Neutrophil (primary cell): ENCODE data around the gene HLA-DRB5.

Experiments
- H3K27ac ChIP-seq: fragments of 200-600 bp; sonication (generic); 2 replicates; pipeline ENCODE4 v1.5.1; 2016; ENCODE audit warnings: mild to moderate bottlenecking, moderate library complexity
- H3K27me3 ChIP-seq: fragments of 200-600 bp; sonication (generic); 2 replicates; pipeline ENCODE4 v1.6.0; 2016; ENCODE audit warnings: mild to moderate bottlenecking
- H3K36me3 ChIP-seq: fragments of 200-600 bp; sonication (generic); 2 replicates; pipeline ENCODE4 v1.5.1; 2017
- H3K4me1 ChIP-seq, 2 experiments: fragments of 200-600 bp in 1 of 2; sonication (generic) in 1 of 2; 1 replicate in 1 of 2; 2 replicates in 1 of 2; pipeline versions ENCODE4 v1.5.1 to v1.6.1; 2013 to 2016; ENCODE audit warnings: low read depth in 1 of 2, low read length in 1 of 2, mild to moderate bottlenecking in 1 of 2, moderate library complexity in 1 of 2; ENCODE audit not compliant: control insufficient read depth in 1 of 2, insufficient read depth in 1 of 2
- H3K4me3 ChIP-seq, 2 experiments: fragments of 200-600 bp in 1 of 2; sonication (generic) in 1 of 2; 1 replicate in 1 of 2; 2 replicates in 1 of 2; pipeline ENCODE4 v1.5.1; 2013 to 2016; ENCODE audit warnings: low read depth in 1 of 2, low read length in 1 of 2, mild to moderate bottlenecking in 1 of 2, moderate library complexity in 1 of 2
- H3K9me3 ChIP-seq: fragments of 200-600 bp; sonication (generic); 2 replicates; pipeline ENCODE4 v1.5.1; 2016
- CTCF ChIP-seq: fragments of 200-600 bp; sonication (generic); IDR thresholded peaks from 2 replicates; pipeline ENCODE4 v1.5.1; 2016; ENCODE audit warnings: antibody characterized with exemption

The HLA-DRB5 gene

GRCh38 chr6:32492351-32492750 is 37.7 kb downstream of the HLA-DRB5 start:
- no peak overlapping the region for H3K4me3 ChIP-seq
- no peaks in the 10 kb centered on the region for H3K36me3 ChIP-seq
- no peaks in the 10 kb centered on the region for H3K4me1 ChIP-seq
- H3K9me3 ChIP-seq = no peaks in the 10 kb centered on the region
- H3K27me3 ChIP-seq = no peaks in the 10 kb centered on the region
- no peak overlapping the region for H3K27ac ChIP-seq
- no peak for TF ChIP-seq CTCF

DNA sequence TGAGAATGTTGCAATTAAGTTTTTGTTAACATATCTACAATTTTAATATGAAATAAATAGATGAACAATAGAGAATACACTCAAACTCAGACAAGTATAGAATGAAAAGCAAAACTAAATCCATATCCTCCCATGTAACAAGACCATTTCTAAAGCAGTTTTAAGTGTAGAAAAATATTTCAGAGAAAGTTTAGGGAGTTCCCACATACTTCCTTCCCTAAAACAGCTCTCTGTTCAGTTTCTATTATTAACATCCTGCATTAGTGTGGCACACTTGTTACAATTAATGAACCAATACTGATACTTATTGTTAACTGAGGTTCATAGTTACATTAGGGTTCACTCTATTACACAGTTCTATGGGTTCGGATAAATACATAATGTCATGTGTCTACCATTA is 38.4 kb downstream of the HLA-DRB5 start:
- no peaks in the 10 kb centered on the region for H3K27me3 ChIP-seq
- H3K4me3 ChIP-seq = no peak overlapping the region
- TF ChIP-seq CTCF = no peak
- no peaks in the 10 kb centered on the region for H3K36me3 ChIP-seq
- H3K9me3 ChIP-seq = no peaks in the 10 kb centered on the region
- no peaks in the 10 kb centered on the region for H3K4me1 ChIP-seq
- H3K27ac ChIP-seq = no peak overlapping the region

GRCh38 chr6:32488083-32488482 is 42.0 kb downstream of the HLA-DRB5 start:
- Histone ChIP-seq H3K27ac (no peak overlapping the region), H3K4me1 (no peaks in the 10 kb centered on the region), H3K27me3 (no peaks in the 10 kb centered on the region), H3K36me3 (no peaks in the 10 kb centered on the region), H3K9me3 (no peaks in the 10 kb centered on the region), H3K4me3 (no peak overlapping the region)
- TF ChIP-seq CTCF = no peak

DNA sequence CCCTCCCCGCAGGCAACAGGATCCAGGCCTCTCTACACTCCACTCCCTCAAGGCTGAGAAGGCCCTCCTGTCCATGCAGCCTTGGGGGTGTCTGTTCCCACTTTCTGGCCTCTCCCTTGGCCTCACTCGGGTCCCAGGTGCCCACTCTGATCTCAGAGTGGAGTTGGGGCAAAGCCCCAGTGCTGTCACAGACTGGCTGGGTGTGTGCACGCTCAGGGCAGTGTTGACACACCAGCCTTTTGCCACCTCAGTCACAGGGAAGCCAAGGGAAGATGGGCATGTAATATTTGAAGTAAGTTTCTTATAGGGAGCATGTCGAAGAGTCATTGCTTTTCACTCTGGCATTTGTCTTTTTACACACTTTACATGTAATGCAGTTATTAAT is 45.5 kb downstream of the HLA-DRB5 start:
- Histone ChIP-seq H3K36me3 (no peaks in the 10 kb centered on the region), H3K4me3 (no peak overlapping the region), H3K9me3 (no peaks in the 10 kb centered on the region), H3K4me1 (no peaks in the 10 kb centered on the region), H3K27me3 (no peaks in the 10 kb centered on the region), H3K27ac (no peak overlapping the region)
- TF ChIP-seq CTCF = no peak

DNA sequence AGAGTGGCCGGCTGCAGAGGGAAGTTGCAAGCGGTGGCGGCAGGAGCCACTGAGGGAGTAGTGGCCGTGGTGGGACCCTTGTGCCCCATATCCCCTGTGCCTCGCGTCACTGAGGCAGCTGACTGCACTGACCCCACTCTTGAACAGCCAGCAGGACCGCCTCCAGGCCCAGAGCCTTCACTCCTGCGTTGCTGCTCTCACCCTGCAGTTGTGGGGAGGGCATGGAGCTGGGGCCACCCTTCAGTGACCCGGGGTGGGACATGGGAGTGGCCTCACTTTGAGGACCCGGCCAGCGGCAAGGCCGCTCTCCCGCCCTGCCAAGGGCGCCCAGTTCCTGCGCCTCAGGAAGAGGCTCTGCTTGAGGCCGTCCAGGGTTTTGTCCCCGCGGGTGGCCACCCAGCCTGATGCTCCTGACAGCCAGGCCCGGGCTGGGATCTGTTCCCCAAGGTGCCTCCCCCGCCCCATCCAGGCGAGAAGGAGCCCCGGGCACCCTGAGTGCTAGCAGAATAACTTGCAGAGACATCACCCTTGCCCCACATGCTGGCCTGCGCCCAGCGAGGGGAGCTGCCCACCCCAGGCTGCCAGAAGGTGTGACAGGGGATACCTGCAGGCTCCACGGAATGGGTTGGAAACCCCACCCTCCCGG is 46.0 kb downstream of the HLA-DRB5 start:
- no peak overlapping the region for H3K4me3 ChIP-seq
- H3K4me1 ChIP-seq = no peaks in the 10 kb centered on the region
- no peaks in the 10 kb centered on the region for H3K9me3 ChIP-seq
- H3K36me3 ChIP-seq = no peaks in the 10 kb centered on the region
- H3K27me3 ChIP-seq = no peaks in the 10 kb centered on the region
- TF ChIP-seq CTCF = no peak
- H3K27ac ChIP-seq = no peak overlapping the region
